Fibroblast of lung (primary cell): ENCODE measurements around the gene CSK.

Experiments used
- EZH2 ChIP-seq: IDR thresholded peaks from 2 replicates; pipeline ENCODE4 v1.5.1; 2012; ENCODE audit warnings: low read length, control low read depth, mild to moderate bottlenecking; ENCODE audit errors: missing control alignments
- TF ChIP-seq, protein P1 (sequence below), 2 donors: IDR thresholded peaks in 1 of 2; conservative IDR thresholded peaks in 1 of 2; 1 replicate in 1 of 2; 2 replicates in 1 of 2; pipeline ENCODE4 v1.5.1; 2011 to 2012; ENCODE audit warnings: low read length in 2 of 2, control low read depth in 1 of 2, inconsistent platforms in 1 of 2, low read depth in 1 of 2, mild to moderate bottlenecking in 1 of 2

DNA sequence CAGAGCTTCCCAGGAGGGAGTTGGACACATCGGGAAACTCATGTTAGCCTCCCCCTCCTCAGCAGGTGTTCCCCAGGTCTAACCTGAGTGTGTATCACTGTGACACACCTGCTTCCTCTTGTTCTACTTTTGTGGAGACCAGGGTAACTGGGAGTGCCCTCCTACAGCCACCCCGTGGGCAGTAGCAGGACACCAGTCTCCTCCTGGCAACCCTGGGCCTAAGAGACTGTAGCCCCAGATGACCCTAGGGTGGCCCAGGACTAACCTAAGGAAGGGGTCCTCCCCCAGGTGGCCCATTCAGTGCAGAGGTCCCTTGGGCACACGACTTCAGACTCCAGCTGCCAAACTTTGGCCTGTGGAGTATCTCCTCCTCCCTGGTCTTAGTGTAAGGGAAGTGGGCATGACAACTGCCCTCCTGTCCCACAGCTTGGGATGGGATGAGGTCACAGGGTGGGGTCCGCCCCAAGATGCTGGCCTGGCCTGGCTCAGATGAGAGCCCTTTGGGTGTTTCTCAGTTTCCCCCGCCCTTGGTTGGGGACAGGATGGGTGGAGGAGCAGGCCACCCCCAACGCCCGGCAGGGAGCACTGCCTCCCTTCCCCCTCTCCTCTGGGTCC, 4.8 kb downstream of the CSK start:
- TF ChIP-seq, protein P1, sequence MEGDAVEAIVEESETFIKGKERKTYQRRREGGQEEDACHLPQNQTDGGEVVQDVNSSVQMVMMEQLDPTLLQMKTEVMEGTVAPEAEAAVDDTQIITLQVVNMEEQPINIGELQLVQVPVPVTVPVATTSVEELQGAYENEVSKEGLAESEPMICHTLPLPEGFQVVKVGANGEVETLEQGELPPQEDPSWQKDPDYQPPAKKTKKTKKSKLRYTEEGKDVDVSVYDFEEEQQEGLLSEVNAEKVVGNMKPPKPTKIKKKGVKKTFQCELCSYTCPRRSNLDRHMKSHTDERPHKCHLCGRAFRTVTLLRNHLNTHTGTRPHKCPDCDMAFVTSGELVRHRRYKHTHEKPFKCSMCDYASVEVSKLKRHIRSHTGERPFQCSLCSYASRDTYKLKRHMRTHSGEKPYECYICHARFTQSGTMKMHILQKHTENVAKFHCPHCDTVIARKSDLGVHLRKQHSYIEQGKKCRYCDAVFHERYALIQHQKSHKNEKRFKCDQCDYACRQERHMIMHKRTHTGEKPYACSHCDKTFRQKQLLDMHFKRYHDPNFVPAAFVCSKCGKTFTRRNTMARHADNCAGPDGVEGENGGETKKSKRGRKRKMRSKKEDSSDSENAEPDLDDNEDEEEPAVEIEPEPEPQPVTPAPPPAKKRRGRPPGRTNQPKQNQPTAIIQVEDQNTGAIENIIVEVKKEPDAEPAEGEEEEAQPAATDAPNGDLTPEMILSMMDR (conservative IDR thresholded peaks at IDR 0.05 in 1 of 2, IDR thresholded peaks at IDR 0.05 in 1 of 2; ENCODE audit: low read depth in 1 of 2, low read length in 2 of 2), result no peak
- no peak for TF ChIP-seq EZH2
